ENCODE results near the gene TXNRD2. TPM values are rescaled to one million over a fixed set of nuclear protein-coding genes. Genes with fewer than 3 reads are reported as not detected.

The TXNRD2 gene
- total and polyA plus RNA-seq, 2 donors (not counting 1 experiment from before 2014, with no cell fraction given): 24.8 to 36.2 TPM

DNA sequence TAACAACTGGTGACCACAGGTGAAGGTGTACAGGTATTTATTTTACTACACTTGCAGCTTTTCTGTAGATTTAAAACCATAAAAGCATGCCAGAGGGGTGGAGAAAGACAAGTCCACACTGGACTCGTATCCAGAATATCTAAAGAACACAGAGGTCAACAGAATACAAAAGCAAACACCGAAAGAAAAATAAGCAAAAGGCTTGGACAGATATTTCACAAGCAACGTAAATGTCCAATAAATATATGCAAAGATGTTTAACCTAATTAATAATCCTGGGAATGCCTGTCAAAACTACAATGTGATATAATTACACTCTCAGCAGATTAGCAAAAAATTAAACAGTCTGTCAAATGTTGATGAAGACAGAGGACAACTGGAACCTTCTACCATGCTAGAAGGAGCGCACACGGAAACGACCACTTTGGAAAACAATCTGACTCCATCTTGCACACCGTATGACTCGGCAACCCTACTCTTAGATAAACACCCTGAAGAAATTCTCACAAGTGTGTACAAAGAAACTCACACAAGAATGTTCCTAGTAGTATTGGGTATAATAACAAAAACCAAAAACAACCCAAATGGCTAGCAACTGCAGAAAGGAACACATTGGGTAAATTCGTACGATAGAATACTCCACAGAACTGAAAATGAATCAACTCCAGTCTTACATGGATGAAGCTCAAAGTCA, 114.1 kb downstream of the TXNRD2 start:
- H3K27me3 Mint-ChIP-seq: no peaks in the 10 kb centered on the region
- Histone ChIP-seq H3K9ac (ENCODE audit: low read length) (no peak overlapping the region), H2AFZ (ENCODE audit: insufficient read depth, low read depth, low read length, poor library complexity, severe bottlenecking) (no peak overlapping the region), H4K20me1 (ENCODE audit: control insufficient read depth, insufficient read depth, low read length, poor library complexity, severe bottlenecking) (no peaks in the 10 kb centered on the region), H3K27ac (ENCODE audit: low read length in 2 of 2) (no peak overlapping the region), H3K9me3 (ENCODE audit: control extremely low read depth in 1 of 3, control insufficient read depth in 2 of 3, insufficient read depth in 1 of 3, low read length in 2 of 3) (no peaks in the 10 kb centered on the region), H3K27me3 (replicated peaks in 1 of 4; ENCODE audit: control extremely low read depth in 1 of 4, control insufficient read depth in 3 of 4, insufficient read depth in 4 of 4, low read length in 3 of 4) (no peaks in the 10 kb centered on the region), H3K4me1 (ENCODE audit: control insufficient read depth in 2 of 2, insufficient read depth in 2 of 2, low read length in 2 of 2) (peaks cover 0 to under 1% of the 10 kb centered on the region in 2 donors), H3K36me3 (replicated peaks in 1 of 2; ENCODE audit: control extremely low read depth in 1 of 2, control insufficient read depth in 1 of 2, extremely low read depth in 1 of 2, insufficient read depth in 2 of 2, low read length in 1 of 2) (no peaks in the 10 kb centered on the region), H3K4me2 (replicated peaks; ENCODE audit: low read depth, low read length, poor library complexity, severe bottlenecking) (no peak overlapping the region), H3K79me2 (ENCODE audit: control insufficient read depth, insufficient read depth, low read length) (peaks cover 8% of the 10 kb centered on the region), H3K4me3 (ENCODE audit: control extremely low read depth in 1 of 5, extremely low read depth in 1 of 5, insufficient read depth in 1 of 5, low read depth in 2 of 5, low read length in 4 of 5) (no peak overlapping the region)
- ATAC-seq (ENCODE audit: low read depth) (no peak), DNase-seq (no peak)
- CTCF ChIA-PET: no interaction called here
- 88% methylated on average over 3 of the region's 10 CpGs for WGBS (ENCODE audit: insufficient coverage)
- no peak overlapping the region for H3K4me3 Mint-ChIP-seq
- H3K27ac Mint-ChIP-seq: no peak overlapping the region
- peaks cover 7% of the 10 kb centered on the region for H3K4me1 Mint-ChIP-seq
- POLR2A ChIA-PET: no interaction called here
- TF ChIP-seq, protein P1, sequence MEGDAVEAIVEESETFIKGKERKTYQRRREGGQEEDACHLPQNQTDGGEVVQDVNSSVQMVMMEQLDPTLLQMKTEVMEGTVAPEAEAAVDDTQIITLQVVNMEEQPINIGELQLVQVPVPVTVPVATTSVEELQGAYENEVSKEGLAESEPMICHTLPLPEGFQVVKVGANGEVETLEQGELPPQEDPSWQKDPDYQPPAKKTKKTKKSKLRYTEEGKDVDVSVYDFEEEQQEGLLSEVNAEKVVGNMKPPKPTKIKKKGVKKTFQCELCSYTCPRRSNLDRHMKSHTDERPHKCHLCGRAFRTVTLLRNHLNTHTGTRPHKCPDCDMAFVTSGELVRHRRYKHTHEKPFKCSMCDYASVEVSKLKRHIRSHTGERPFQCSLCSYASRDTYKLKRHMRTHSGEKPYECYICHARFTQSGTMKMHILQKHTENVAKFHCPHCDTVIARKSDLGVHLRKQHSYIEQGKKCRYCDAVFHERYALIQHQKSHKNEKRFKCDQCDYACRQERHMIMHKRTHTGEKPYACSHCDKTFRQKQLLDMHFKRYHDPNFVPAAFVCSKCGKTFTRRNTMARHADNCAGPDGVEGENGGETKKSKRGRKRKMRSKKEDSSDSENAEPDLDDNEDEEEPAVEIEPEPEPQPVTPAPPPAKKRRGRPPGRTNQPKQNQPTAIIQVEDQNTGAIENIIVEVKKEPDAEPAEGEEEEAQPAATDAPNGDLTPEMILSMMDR (IDR thresholded peaks at IDR 0.05): no peak
- no peak for TF ChIP-seq EZH2 (IDR thresholded peaks at IDR 0.05; ENCODE audit: borderline replicate concordance, insufficient read depth, low read depth, low read length, poor library complexity, severe bottlenecking)
- intact Hi-C loops (cut with micrococcal nuclease): no loop called here
- no peaks in the 10 kb centered on the region for H3K9me3 Mint-ChIP-seq (ENCODE audit: insufficient read depth)

DNA sequence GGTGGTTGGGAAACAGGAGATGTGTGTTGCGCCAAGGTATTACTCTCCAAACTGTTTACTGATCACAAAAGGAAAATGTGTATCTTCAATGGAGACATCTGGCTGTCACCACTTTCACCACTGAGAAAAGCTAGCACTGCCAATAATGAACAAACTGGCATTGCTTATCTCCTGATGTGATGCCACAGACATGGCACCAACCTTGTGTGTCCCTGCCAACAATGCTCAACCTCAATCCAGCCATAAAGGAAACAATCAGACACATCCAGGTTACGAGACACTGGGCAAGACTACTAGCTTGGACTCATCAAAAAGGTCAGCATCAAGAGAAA, 115.0 kb downstream of the TXNRD2 start:
- Histone ChIP-seq H3K4me2 (replicated peaks; ENCODE audit: low read depth, low read length, poor library complexity, severe bottlenecking) (no peak overlapping the region), H3K36me3 (replicated peaks in 1 of 2; ENCODE audit: control extremely low read depth in 1 of 2, control insufficient read depth in 1 of 2, extremely low read depth in 1 of 2, insufficient read depth in 2 of 2, low read length in 1 of 2) (no peaks in the 10 kb centered on the region), H3K4me3 (ENCODE audit: control extremely low read depth in 1 of 5, extremely low read depth in 1 of 5, insufficient read depth in 1 of 5, low read depth in 2 of 5, low read length in 4 of 5) (no peak overlapping the region), H3K9ac (ENCODE audit: low read length) (no peak overlapping the region), H3K79me2 (ENCODE audit: control insufficient read depth, insufficient read depth, low read length) (peaks cover 8% of the 10 kb centered on the region), H3K27ac (ENCODE audit: low read length in 2 of 2) (no peak overlapping the region), H3K4me1 (ENCODE audit: control insufficient read depth in 2 of 2, insufficient read depth in 2 of 2, low read length in 2 of 2) (no peaks in the 10 kb centered on the region), H3K9me3 (ENCODE audit: control extremely low read depth in 1 of 3, control insufficient read depth in 2 of 3, insufficient read depth in 1 of 3, low read length in 2 of 3) (no peaks in the 10 kb centered on the region), H3K27me3 (replicated peaks in 1 of 4; ENCODE audit: control extremely low read depth in 1 of 4, control insufficient read depth in 3 of 4, insufficient read depth in 4 of 4, low read length in 3 of 4) (no peaks in the 10 kb centered on the region), H2AFZ (ENCODE audit: insufficient read depth, low read depth, low read length, poor library complexity, severe bottlenecking) (no peak overlapping the region), H4K20me1 (ENCODE audit: control insufficient read depth, insufficient read depth, low read length, poor library complexity, severe bottlenecking) (no peaks in the 10 kb centered on the region)
- intact Hi-C loops (cut with micrococcal nuclease): no loop called here
- POLR2A ChIA-PET: no interaction called here
- Mint-ChIP-seq H3K4me3 (no peak overlapping the region), H3K27ac (no peak overlapping the region), H3K4me1 (peaks cover 1% of the 10 kb centered on the region), H3K9me3 (ENCODE audit: insufficient read depth) (no peaks in the 10 kb centered on the region), H3K27me3 (no peaks in the 10 kb centered on the region)
- TF ChIP-seq, protein P1 (IDR thresholded peaks at IDR 0.05): no peak
- TF ChIP-seq EZH2 (IDR thresholded peaks at IDR 0.05; ENCODE audit: borderline replicate concordance, insufficient read depth, low read depth, low read length, poor library complexity, severe bottlenecking): no peak
- ATAC-seq (ENCODE audit: low read depth): no peak
- CTCF ChIA-PET: no interaction called here
- DNase-seq: no peak
- 57% methylated on average over 1 of the region's 2 CpGs for WGBS (ENCODE audit: insufficient coverage)
